ENCODE data around the gene LRP3. TPM values are rescaled to one million over a fixed set of nuclear protein-coding genes. Genes with fewer than 3 reads are reported as not detected.

LRP3 gene
- total and polyA plus RNA-seq, 2 of the 13 experiments (the other 11 are each of a cell fraction or from before 2014, with no cell fraction given), result 17.6 to 51.6 TPM

DNA sequence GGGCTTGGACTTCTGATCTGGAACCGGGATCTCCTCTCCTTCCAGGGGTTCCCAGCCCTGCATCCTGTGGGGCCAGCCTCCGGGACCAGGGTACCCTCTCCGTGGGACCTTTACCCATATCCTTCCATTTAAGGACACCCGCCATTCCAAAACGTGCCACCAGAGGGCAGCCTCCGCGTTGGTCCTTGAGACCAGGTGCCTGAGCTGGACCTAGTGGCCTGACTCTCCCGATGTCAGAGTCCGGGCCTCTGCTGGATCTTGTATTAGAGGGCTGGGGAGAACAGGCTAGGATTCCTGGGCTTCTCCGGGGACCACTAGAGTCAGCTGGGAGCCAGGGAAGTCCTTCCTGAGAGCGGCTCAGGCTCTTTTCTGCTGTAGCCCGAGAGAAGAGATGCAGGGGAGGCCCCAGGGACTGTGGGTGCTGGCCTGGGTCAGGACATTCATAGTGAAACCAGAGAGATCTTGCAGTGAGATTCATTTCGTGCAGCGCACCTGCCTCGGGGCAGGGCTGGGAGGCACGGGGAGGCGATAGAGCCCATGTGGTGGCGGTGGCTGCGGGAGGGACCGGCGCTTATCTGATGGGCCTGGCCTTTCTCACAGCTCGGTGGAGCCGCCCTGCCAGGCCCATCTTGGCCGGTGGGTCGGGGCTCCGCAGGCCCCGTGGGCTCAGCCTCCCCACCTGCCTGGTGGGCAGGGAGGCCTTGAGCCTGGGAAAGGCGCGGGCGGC lies 41.3 kb downstream of the LRP3 start (continued):
- TF ChIP-seq, protein P1, sequence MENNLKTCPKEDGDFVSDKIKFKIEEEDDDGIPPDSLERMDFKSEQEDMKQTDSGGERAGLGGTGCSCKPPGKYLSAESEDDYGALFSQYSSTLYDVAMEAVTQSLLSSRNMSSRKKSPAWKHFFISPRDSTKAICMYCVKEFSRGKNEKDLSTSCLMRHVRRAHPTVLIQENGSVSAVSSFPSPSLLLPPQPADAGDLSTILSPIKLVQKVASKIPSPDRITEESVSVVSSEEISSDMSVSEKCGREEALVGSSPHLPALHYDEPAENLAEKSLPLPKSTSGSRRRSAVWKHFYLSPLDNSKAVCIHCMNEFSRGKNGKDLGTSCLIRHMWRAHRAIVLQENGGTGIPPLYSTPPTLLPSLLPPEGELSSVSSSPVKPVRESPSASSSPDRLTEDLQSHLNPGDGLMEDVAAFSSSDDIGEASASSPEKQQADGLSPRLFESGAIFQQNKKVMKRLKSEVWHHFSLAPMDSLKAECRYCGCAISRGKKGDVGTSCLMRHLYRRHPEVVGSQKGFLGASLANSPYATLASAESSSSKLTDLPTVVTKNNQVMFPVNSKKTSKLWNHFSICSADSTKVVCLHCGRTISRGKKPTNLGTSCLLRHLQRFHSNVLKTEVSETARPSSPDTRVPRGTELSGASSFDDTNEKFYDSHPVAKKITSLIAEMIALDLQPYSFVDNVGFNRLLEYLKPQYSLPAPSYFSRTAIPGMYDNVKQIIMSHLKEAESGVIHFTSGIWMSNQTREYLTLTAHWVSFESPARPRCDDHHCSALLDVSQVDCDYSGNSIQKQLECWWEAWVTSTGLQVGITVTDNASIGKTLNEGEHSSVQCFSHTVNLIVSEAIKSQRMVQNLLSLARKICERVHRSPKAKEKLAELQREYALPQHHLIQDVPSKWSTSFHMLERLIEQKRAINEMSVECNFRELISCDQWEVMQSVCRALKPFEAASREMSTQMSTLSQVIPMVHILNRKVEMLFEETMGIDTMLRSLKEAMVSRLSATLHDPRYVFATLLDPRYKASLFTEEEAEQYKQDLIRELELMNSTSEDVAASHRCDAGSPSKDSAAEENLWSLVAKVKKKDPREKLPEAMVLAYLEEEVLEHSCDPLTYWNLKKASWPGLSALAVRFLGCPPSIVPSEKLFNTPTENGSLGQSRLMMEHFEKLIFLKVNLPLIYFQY (CRISPR knock-in tag; IDR thresholded peaks at IDR 0.05; ENCODE audit: borderline replicate concordance), result 0 out of 2 replicates have a peak, but pooled peaks have one; percentile 49
- TF ChIP-seq ZNF124 (CRISPR knock-in tag; IDR thresholded peaks at IDR 0.05) (no peak), ZNF563 (CRISPR knock-in tag; IDR thresholded peaks at IDR 0.05) (0 out of 2 replicates have a peak, but pooled peaks have one; percentile 33), PITX1 (CRISPR knock-in tag; IDR thresholded peaks at IDR 0.05) (0 out of 2 replicates have a peak, but pooled peaks have one; percentile 27), ZNF570 (CRISPR knock-in tag; IDR thresholded peaks at IDR 0.05; ENCODE audit: borderline replicate concordance) (no peak), ZNF788 (CRISPR knock-in tag; IDR thresholded peaks at IDR 0.05; ENCODE audit: borderline replicate concordance) (peak; percentile 40; the same call in 1 of the 2 replicates), U2AF2 (IDR thresholded peaks at IDR 0.05; ENCODE audit: low read depth, low read length) (no peak)
- TF ChIP-seq, protein P2, sequence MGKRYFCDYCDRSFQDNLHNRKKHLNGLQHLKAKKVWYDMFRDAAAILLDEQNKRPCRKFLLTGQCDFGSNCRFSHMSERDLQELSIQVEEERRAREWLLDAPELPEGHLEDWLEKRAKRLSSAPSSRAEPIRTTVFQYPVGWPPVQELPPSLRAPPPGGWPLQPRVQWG (CRISPR knock-in tag; IDR thresholded peaks at IDR 0.05; ENCODE audit: borderline replicate concordance, low read depth), result no peak
